ENCODE data around the gene TMEM45B.

- TF ChIP-seq CTCF (IDR thresholded peaks at IDR 0.05) (no peak), POLR2A (IDR thresholded peaks at IDR 0.05) (no peak)
Observed at GRCh38 chr11:129865701-129866100, 50.1 kb downstream of the TMEM45B start.
